DND-41 (cell line): ENCODE measurements around the gene PLAC1.

ENCODE experiments used
- ATAC-seq: fragments of 200-7000 bp; cut with Tn5 transposase; 3 replicates; pipeline ENCODE4 v1.9.1; 2021; ENCODE audit warnings: low read depth; ENCODE audit not compliant: insufficient read depth
- DNase-seq: peaks from one replicate; pipeline ENCODE4 v3.0.0-alpha.2; 2020
- H2AFZ ChIP-seq: 2 replicates; pipeline ENCODE4 v1.6.0; 2012; ENCODE audit warnings: low read depth, low read length
- H3K27ac ChIP-seq: 2 replicates; pipeline ENCODE4 v1.5.1; 2012; ENCODE audit warnings: low read length, inconsistent platforms
- H3K27me3 ChIP-seq: fragments of 200-600 bp; sonication (generic); 2 replicates; pipeline ENCODE4 v1.6.0; 2012; ENCODE audit warnings: low read length, mild to moderate bottlenecking, inconsistent platforms; ENCODE audit not compliant: insufficient read depth, poor library complexity
- H3K36me3 ChIP-seq: 2 replicates; pipeline ENCODE4 v1.5.1; 2012; ENCODE audit warnings: low read length, inconsistent platforms; ENCODE audit not compliant: insufficient read depth
- H3K4me1 ChIP-seq: 2 replicates; pipeline ENCODE4 v1.5.1; 2012; ENCODE audit warnings: mild to moderate bottlenecking, low read length; ENCODE audit not compliant: insufficient read depth
- H3K4me2 ChIP-seq: 2 replicates; pipeline ENCODE4 v1.6.0; 2012; ENCODE audit warnings: mild to moderate bottlenecking, moderate library complexity, low read length, inconsistent platforms; ENCODE audit not compliant: insufficient read depth
- H3K4me3 ChIP-seq, 2 experiments: fragments of 200-600 bp in 1 of 2; shearing (Covaris generic) in 1 of 2; 2 replicates each; pipeline ENCODE4 v1.5.1; 2012 to 2016; ENCODE audit warnings: inconsistent platforms in 2 of 2, low read length in 2 of 2, mild to moderate bottlenecking in 2 of 2, low read depth in 1 of 2, moderate library complexity in 1 of 2
- H3K79me2 ChIP-seq: 2 replicates; pipeline ENCODE4 v1.6.0; 2012; ENCODE audit warnings: low read length, inconsistent platforms; ENCODE audit not compliant: insufficient read depth
- H3K9ac ChIP-seq: 2 replicates; pipeline ENCODE4 v1.6.0; 2012; ENCODE audit warnings: low read depth, mild to moderate bottlenecking, inconsistent platforms, low read length, moderate library complexity
- H3K9me3 ChIP-seq: 2 replicates; pipeline ENCODE4 v1.5.1; 2012; ENCODE audit warnings: low read length, moderate library complexity, mild to moderate bottlenecking, inconsistent platforms; ENCODE audit not compliant: insufficient read depth, severe bottlenecking
- H4K20me1 ChIP-seq: 2 replicates; pipeline ENCODE4 v1.6.0; 2012; ENCODE audit warnings: low read length; ENCODE audit not compliant: insufficient read depth
- EZH2 ChIP-seq: IDR thresholded peaks from 3 replicates; pipeline ENCODE4 v1.6.1; 2012; ENCODE audit warnings: borderline replicate concordance, low read depth, mild to moderate bottlenecking, moderate library complexity, low read length, inconsistent platforms; ENCODE audit not compliant: severe bottlenecking
- TF ChIP-seq, protein P1 (sequence below): IDR thresholded peaks from 2 replicates; pipeline ENCODE4 v1.5.1; 2012; ENCODE audit warnings: borderline replicate concordance, low read length, moderate library complexity, mild to moderate bottlenecking; ENCODE audit not compliant: poor library complexity, severe bottlenecking; ENCODE audit errors: extremely low read depth

Gene PLAC1

DNA sequence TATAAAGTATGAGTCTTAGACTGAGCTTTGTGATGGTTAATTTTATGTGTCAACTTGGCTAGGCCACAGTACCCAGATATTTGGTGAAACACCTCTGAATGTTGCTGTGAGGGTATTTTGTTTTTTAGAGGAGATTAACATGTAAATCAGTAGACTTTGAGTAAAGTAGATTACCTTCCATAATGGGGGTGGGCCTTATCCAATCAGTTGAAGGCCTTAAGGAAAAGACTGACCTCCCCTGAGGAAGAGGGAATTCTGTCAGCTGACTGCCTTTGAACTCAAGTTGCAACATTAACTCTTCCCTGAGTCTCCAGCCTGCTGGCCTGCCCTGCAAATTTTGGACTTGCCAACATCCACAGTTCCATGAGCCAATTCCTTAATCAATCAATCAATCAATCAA lies 66.0 kb downstream of the PLAC1 start:
- Histone ChIP-seq H3K4me2 (no peak overlapping the region), H3K4me3 (no peak overlapping the region), H2AFZ (no peak overlapping the region), H3K27ac (no peak overlapping the region), H3K9me3 (no peaks in the 10 kb centered on the region), H3K9ac (no peak overlapping the region), H3K36me3 (no peaks in the 10 kb centered on the region), H3K4me1 (no peaks in the 10 kb centered on the region), H4K20me1 (no peaks in the 10 kb centered on the region), H3K79me2 (no peaks in the 10 kb centered on the region), H3K27me3 (no peaks in the 10 kb centered on the region)
- DNase-seq (no peak), ATAC-seq (no peak)
- no peak for TF ChIP-seq EZH2
- TF ChIP-seq, protein P1, sequence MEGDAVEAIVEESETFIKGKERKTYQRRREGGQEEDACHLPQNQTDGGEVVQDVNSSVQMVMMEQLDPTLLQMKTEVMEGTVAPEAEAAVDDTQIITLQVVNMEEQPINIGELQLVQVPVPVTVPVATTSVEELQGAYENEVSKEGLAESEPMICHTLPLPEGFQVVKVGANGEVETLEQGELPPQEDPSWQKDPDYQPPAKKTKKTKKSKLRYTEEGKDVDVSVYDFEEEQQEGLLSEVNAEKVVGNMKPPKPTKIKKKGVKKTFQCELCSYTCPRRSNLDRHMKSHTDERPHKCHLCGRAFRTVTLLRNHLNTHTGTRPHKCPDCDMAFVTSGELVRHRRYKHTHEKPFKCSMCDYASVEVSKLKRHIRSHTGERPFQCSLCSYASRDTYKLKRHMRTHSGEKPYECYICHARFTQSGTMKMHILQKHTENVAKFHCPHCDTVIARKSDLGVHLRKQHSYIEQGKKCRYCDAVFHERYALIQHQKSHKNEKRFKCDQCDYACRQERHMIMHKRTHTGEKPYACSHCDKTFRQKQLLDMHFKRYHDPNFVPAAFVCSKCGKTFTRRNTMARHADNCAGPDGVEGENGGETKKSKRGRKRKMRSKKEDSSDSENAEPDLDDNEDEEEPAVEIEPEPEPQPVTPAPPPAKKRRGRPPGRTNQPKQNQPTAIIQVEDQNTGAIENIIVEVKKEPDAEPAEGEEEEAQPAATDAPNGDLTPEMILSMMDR: no peak

DNA sequence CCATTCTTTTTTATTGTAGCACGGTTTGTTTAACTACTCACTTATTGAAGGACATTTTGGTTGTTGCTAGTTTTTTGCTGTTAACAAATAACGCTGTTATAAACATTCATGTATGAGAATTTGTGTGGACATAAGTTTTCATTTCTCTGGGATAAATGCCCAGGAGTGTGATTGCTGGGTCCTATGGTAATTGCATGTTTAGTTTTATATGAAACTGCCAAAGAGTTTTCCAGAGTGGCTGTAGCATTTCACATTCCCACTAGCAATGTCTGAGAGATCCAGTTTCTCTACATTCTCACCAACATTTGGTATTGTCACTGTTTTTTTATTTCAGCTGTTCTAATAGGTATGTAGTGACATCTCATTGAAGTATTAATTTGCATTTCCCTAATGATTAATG lies 66.8 kb downstream of the PLAC1 start:
- Histone ChIP-seq H3K4me3 (no peak overlapping the region), H4K20me1 (no peaks in the 10 kb centered on the region), H3K9me3 (no peaks in the 10 kb centered on the region), H3K9ac (no peak overlapping the region), H3K27me3 (no peaks in the 10 kb centered on the region), H2AFZ (no peak overlapping the region), H3K27ac (no peak overlapping the region), H3K4me1 (no peaks in the 10 kb centered on the region), H3K4me2 (no peak overlapping the region), H3K79me2 (no peaks in the 10 kb centered on the region), H3K36me3 (no peaks in the 10 kb centered on the region)
- TF ChIP-seq, protein P1: no peak
- TF ChIP-seq EZH2: no peak
- DNase-seq (no peak), ATAC-seq (no peak)

DNA sequence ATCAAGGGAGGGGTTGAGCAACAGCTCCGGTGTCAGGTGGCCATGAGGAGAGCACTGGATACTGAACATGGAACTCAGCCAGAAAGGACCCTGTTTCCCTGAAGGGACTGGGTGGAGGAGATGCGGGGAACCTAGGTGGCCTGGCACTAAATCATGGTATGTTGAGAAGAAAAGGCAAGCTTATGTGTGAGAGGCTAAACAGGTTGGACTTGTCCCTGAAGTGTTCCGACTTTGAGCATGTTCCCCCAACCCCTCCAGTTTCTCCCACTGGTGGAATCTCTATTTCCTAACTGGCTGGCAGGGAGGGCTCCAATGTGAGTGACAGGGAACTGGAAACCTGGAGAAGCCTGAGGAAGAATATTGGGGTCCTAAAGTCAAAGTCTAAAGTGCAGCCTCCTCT lies 69.5 kb downstream of the PLAC1 start:
- Histone ChIP-seq H2AFZ (no peak overlapping the region), H3K9ac (no peak overlapping the region), H3K79me2 (no peaks in the 10 kb centered on the region), H3K4me2 (no peak overlapping the region), H3K4me3 (no peak overlapping the region), H3K4me1 (no peaks in the 10 kb centered on the region), H3K9me3 (no peaks in the 10 kb centered on the region), H3K27ac (no peak overlapping the region), H4K20me1 (no peaks in the 10 kb centered on the region), H3K36me3 (no peaks in the 10 kb centered on the region), H3K27me3 (no peaks in the 10 kb centered on the region)
- ATAC-seq (no peak), DNase-seq (no peak)
- TF ChIP-seq, protein P1: no peak
- no peak for TF ChIP-seq EZH2

DNA sequence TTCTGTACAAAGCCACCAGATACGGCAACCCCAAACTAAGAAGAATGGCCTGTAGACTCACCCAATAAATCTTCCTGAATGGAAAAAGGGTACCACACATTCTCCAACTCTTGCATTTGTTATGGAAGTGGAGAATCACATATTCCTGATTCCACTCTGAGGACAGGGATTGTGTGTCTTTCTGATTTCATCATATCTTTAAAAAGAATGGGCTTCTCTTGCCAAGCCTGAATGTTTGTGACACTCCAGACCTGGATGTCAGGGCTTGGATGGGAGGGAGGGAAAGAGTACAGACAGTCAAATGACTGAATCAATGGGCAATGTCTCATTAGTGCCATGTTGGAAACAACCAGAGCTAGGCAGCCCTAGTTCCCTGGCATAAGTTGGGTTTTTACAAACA lies 77.4 kb downstream of the PLAC1 start:
- Histone ChIP-seq H3K27ac (no peak overlapping the region), H3K4me2 (no peak overlapping the region), H3K27me3 (no peaks in the 10 kb centered on the region)

More for the DNA sequence above, 77.4 kb downstream of the PLAC1 start:
- Histone ChIP-seq H3K36me3 (no peaks in the 10 kb centered on the region), H3K4me1 (no peaks in the 10 kb centered on the region), H3K9me3 (no peaks in the 10 kb centered on the region), H4K20me1 (no peaks in the 10 kb centered on the region), H3K4me3 (no peak overlapping the region), H2AFZ (no peak overlapping the region), H3K79me2 (no peaks in the 10 kb centered on the region), H3K9ac (no peak overlapping the region)
- TF ChIP-seq EZH2: no peak
- TF ChIP-seq, protein P1: no peak
- ATAC-seq (no peak), DNase-seq (no peak)
